Measurements from ENCODE around the gene BHLHE41.

DNA sequence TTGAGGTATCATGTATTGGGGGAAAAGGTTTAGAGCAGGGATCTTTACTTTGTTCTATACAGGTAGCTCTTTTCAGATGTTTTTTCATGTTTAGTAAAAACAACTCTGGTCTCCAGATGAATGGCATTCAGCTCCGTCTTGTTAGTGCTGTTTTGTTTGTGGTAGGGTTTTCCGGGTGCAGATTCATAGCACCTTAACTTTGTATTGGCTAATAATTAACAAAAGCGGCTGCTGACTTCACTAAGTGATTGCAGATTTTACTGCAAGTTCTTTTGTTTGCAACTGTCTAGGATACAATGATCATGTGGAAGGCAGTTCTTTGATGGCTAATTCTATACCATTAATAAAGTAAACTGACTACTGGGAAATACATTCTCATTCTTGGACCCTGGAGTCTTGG lies 32.2 kb upstream of the BHLHE41 start:
- TF ChIP-seq, protein P1, sequence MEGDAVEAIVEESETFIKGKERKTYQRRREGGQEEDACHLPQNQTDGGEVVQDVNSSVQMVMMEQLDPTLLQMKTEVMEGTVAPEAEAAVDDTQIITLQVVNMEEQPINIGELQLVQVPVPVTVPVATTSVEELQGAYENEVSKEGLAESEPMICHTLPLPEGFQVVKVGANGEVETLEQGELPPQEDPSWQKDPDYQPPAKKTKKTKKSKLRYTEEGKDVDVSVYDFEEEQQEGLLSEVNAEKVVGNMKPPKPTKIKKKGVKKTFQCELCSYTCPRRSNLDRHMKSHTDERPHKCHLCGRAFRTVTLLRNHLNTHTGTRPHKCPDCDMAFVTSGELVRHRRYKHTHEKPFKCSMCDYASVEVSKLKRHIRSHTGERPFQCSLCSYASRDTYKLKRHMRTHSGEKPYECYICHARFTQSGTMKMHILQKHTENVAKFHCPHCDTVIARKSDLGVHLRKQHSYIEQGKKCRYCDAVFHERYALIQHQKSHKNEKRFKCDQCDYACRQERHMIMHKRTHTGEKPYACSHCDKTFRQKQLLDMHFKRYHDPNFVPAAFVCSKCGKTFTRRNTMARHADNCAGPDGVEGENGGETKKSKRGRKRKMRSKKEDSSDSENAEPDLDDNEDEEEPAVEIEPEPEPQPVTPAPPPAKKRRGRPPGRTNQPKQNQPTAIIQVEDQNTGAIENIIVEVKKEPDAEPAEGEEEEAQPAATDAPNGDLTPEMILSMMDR (conservative IDR thresholded peaks at IDR 0.05 in 1 of 2, IDR thresholded peaks at IDR 0.05 in 1 of 2; ENCODE audit: low read depth in 1 of 2, low read length in 2 of 2), result no peak
- TF ChIP-seq EZH2 (IDR thresholded peaks at IDR 0.05; ENCODE audit: low read length, missing control alignments), result no peak

Measured in fibroblast of lung (primary cell).